DMS53 treated with DMSO at 0.1 percent for 48 hours (cell line): ENCODE data around the gene RCN2.
A peak's percentile ranks its signal among the peaks of the same experiment; 100 is the strongest.
"Not testable (repeated sequence)": the region's sequence is repeated elsewhere in the genome, so short reads cannot be mapped to it uniquely, and the experiment has no call there.

Source experiments
- DNase-seq: peaks from one replicate; lab custom pipeline; 2025; ENCODE audit not compliant: unreplicated experiment; lab: John Stamatoyannopoulos, UW

Gene RCN2

GRCh38 chr15:76931397-76932134 lies at the start of gene RCN2:
TSS of gene RCN2 (plus strand) at chr15:76931749. CDS start at chr15:76931842, 93 bp downstream.
- peak; percentile 82 for DNase-seq

DNA sequence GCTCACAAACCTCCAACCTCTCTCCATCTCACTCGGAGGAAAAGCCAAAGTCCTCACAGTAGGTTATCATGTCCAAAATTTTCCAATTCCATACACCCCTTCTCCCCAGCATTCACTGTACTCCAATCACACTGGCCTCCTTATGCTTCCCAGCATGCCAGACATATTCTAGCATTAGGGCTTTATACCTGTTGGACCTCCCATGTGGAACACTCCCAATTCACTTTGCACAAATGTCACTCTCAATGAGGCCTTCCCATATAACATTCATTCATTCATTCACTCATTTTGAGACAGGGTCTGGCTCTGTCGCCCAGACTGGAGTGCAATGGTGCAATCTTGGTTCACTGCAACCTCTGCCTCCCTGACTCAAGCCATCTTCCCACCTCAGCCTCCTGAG lies 46.3 kb upstream of the RCN2 start:
- no peak for DNase-seq

GRCh38 chr15:76887280-76888141 lies 44.0 kb upstream of the RCN2 start:
- not testable (repeated sequence) for DNase-seq

DNA sequence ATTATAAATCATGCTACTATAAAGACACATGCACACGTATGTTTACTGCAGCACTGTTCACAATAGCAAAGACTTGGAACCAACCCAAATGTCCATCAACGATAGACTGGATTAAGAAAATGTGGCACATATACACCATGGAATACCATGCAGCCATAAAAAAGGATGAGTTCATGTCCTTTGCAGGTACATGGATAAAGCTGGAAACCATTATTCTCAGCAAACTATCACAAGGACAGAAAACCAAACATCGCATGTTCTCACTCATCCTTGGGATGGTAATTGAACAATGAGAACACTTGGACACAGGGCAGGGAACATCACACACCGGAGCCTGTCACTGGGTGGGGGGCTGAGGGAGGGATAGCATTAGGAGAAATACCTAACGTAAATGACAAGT lies 38.7 kb upstream of the RCN2 start:
- DNase-seq, result not testable (repeated sequence)

- no peak for DNase-seq
Measured at GRCh38 chr15:76894174-76894573, 37.4 kb upstream of the RCN2 start.

- DNase-seq, result no peak
Measured at GRCh38 chr15:76898102-76898501, 33.4 kb upstream of the RCN2 start.

- DNase-seq, result not testable (repeated sequence)
Measured at GRCh38 chr15:76899176-76899930, 32.2 kb upstream of the RCN2 start.

- not testable (repeated sequence) for DNase-seq
Measured at GRCh38 chr15:76899931-76900310, 31.6 kb upstream of the RCN2 start.

- DNase-seq, result no peak
Measured at GRCh38 chr15:76901965-76902364, 29.6 kb upstream of the RCN2 start.

GRCh38 chr15:76903251-76903681 lies 28.3 kb upstream of the RCN2 start:
- no peak for DNase-seq

- peak; percentile 7 for DNase-seq
Measured at GRCh38 chr15:76904461-76905012, 27.0 kb upstream of the RCN2 start.

- DNase-seq, result peak; percentile 70
Measured at GRCh38 chr15:76905013-76905839, 26.3 kb upstream of the RCN2 start, which contains the start of gene SCAPER. TSS of gene SCAPER (minus strand) at chr15:76905340. CDS start at chr15:76883817, 21,523 bp downstream.

DNA sequence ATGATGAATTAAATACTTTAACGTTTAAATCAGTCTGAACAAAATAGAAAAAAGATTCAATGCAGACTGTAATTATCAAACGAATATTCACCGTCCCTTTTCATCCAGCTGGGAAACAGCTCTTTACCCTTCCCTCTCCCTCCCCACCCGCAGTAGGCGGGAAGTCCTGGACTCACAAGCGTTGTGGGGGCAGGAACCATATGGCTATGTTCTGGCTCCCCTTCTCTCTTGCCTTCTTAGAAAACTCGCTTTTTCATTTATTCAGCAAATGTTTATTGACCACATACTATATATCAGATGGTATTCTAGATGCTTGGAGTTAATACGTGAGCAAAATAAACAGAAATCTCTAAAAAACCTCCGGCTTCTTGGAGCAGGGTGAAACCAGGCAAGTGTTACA lies 25.7 kb upstream of the RCN2 start:
- no peak for DNase-seq

GRCh38 chr15:76912430-76912829 lies 19.1 kb upstream of the RCN2 start:
- no peak for DNase-seq

GRCh38 chr15:76913737-76914136 lies 17.8 kb upstream of the RCN2 start:
- DNase-seq, result no peak

- no peak for DNase-seq
Measured at GRCh38 chr15:76916369-76916768, 15.2 kb upstream of the RCN2 start.

GRCh38 chr15:76928201-76928600 lies 3.3 kb upstream of the RCN2 start:
- no peak for DNase-seq

- no peak for DNase-seq
Measured at GRCh38 chr15:76929011-76929760, 2.4 kb upstream of the RCN2 start.

DNA sequence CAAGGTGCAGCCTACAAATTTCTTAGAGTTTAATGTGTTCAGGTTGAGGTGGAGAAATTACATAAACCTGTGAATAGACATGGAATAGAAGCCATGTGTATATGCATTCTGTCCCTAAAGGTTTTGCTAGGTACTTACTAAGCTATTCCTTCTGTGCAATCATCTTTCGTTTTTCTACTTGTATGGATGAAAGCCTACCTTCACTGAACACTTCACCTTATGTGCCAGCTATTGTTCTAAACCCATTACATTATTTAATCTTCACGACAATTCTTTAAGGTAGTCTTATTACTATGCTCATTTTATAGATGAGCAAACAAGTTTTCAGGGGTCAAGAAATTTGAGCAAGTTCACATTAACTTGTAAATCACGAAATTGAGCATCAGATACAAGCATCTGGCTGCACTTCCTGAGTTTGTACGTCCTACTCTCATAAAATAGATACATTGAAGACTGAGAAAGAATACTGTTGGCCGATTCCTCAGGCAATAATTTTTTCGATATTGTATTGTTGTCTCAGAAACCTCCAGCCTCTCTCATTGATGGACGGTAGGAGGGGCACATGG lies 635 bp upstream of the RCN2 start:
- no peak for DNase-seq
